HepG2 (cell line): ENCODE results near the gene PCSK5. TPM values are rescaled to one million over a fixed set of nuclear protein-coding genes. Genes with fewer than 3 reads are reported as not detected.

Source experiments
- ATF5 ChIP-seq: sonication (generic); formaldehyde crosslinking; IDR thresholded peaks from 2 replicates; pipeline ENCODE4 v1.4.0; 2020; ENCODE audit warnings: mild to moderate bottlenecking, low read depth, missing genetic modification reagents
- BCL3 ChIP-seq: sonication (generic); formaldehyde crosslinking; IDR thresholded peaks from 2 replicates; pipeline ENCODE4 v1.5.1; 2020; ENCODE audit warnings: mild to moderate bottlenecking, missing genetic modification reagents, moderate library complexity
- CEBPG ChIP-seq: IDR thresholded peaks from 2 replicates; pipeline ENCODE4 v1.6.1; 2016
- EP300 ChIP-seq, 3 experiments: sonication (generic) in 1 of 3; formaldehyde crosslinking in 1 of 3; IDR thresholded peaks; 2 replicates each; pipeline versions ENCODE4 v1.5.1 to v1.6.1; 2011 to 2020; ENCODE audit warnings: low read depth in 2 of 3, low read length in 2 of 3, borderline replicate concordance in 1 of 3, improper control_type of control experiment in 1 of 3, mild to moderate bottlenecking in 1 of 3, missing genetic modification reagents in 1 of 3, moderate library complexity in 1 of 3
- HOMEZ ChIP-seq: IDR thresholded peaks from 2 replicates; pipeline ENCODE4 v1.6.1; 2016; ENCODE audit warnings: low read depth
- HOXA3 ChIP-seq: sonication (generic); formaldehyde crosslinking; IDR thresholded peaks from 2 replicates; pipeline ENCODE4 v1.5.0; 2020; ENCODE audit warnings: missing genetic modification reagents
- KAT8 ChIP-seq: IDR thresholded peaks from 2 replicates; pipeline ENCODE4 v1.6.1; 2016; ENCODE audit warnings: missing genetic modification reagents, missing compliant biosample characterization
- LCORL ChIP-seq, 2 experiments: fragments of 450-650 bp in 1 of 2; sonication (generic) in 1 of 2; formaldehyde crosslinking in 1 of 2; IDR thresholded peaks; 2 replicates each; pipeline versions ENCODE4 v1.5.0 to v1.6.1; 2017 to 2020; ENCODE audit warnings: antibody characterized with exemption in 1 of 2, missing genetic modification reagents in 1 of 2
- MAFK ChIP-seq, 2 experiments: IDR thresholded peaks in 1 of 2; conservative IDR thresholded peaks in 1 of 2; 2 replicates each; pipeline ENCODE4 v1.6.1; 2011; ENCODE audit warnings: improper control_type of control experiment in 2 of 2, low read length in 2 of 2
- PITX1 ChIP-seq: sonication (generic); formaldehyde crosslinking; IDR thresholded peaks from 2 replicates; pipeline ENCODE4 v1.5.1; 2020; ENCODE audit warnings: mild to moderate bottlenecking, missing genetic modification reagents
- RARA ChIP-seq: IDR thresholded peaks from 2 replicates; pipeline ENCODE4 v1.6.1; 2016; ENCODE audit warnings: missing genetic modification reagents, missing compliant biosample characterization
- RCOR2 ChIP-seq: IDR thresholded peaks from 2 replicates; pipeline ENCODE4 v1.6.1; 2016; ENCODE audit warnings: missing biosample characterization, missing genetic modification reagents
- SOX5 ChIP-seq: IDR thresholded peaks from 2 replicates; pipeline ENCODE4 v1.6.1; 2016; ENCODE audit warnings: borderline replicate concordance
- SOX6 ChIP-seq, 2 experiments: fragments of 450-650 bp in 1 of 2; sonication (generic) in 1 of 2; formaldehyde crosslinking in 1 of 2; IDR thresholded peaks; 2 replicates each; pipeline versions ENCODE4 v1.4.0 to v1.6.1; 2017 to 2020; ENCODE audit warnings: antibody characterized with exemption in 1 of 2, mild to moderate bottlenecking in 1 of 2, missing genetic modification reagents in 1 of 2
- TEF ChIP-seq: sonication (generic); formaldehyde crosslinking; IDR thresholded peaks from 2 replicates; pipeline ENCODE4 v1.5.0; 2020; ENCODE audit warnings: missing genetic modification reagents
- TMF1 ChIP-seq: sonication (generic); formaldehyde crosslinking; IDR thresholded peaks from 2 replicates; pipeline ENCODE4 v1.8.1; 2022; ENCODE audit warnings: low read depth, missing genetic modification reagents
- ZBTB38 ChIP-seq: sonication (generic); formaldehyde crosslinking; IDR thresholded peaks from 2 replicates; pipeline ENCODE4 v1.5.1; 2020; ENCODE audit warnings: mild to moderate bottlenecking, missing genetic modification reagents
- ZFP36 ChIP-seq: fragments of 150-350 bp; IDR thresholded peaks from 2 replicates; pipeline ENCODE4 v1.6.1; 2018; ENCODE audit warnings: borderline replicate concordance, low read length, low read depth; ENCODE audit not compliant: partially characterized antibody
- ZIK1 ChIP-seq: sonication (generic); formaldehyde crosslinking; IDR thresholded peaks from 2 replicates; pipeline ENCODE4 v1.5.0; 2020; ENCODE audit warnings: mild to moderate bottlenecking, low read depth, missing genetic modification reagents, borderline replicate concordance
- ZKSCAN1 ChIP-seq: fragments of 150-350 bp; IDR thresholded peaks from 2 replicates; pipeline ENCODE4 v1.6.1; 2014; ENCODE audit warnings: low read length
- ZNF12 ChIP-seq: sonication (generic); formaldehyde crosslinking; IDR thresholded peaks from 2 replicates; pipeline ENCODE4 v1.5.0; 2020; ENCODE audit warnings: missing genetic modification reagents
- ZNF343 ChIP-seq: sonication (generic); formaldehyde crosslinking; IDR thresholded peaks from 2 replicates; pipeline ENCODE4 v1.4.0; 2020; ENCODE audit warnings: mild to moderate bottlenecking, missing genetic modification reagents
- ZNF441 ChIP-seq: sonication (generic); formaldehyde crosslinking; IDR thresholded peaks from 2 replicates; pipeline ENCODE4 v1.7.0; 2021; ENCODE audit warnings: missing genetic modification reagents, borderline replicate concordance
- ZNF501 ChIP-seq: sonication (generic); formaldehyde crosslinking; IDR thresholded peaks from 2 replicates; pipeline ENCODE4 v1.5.1; 2020; ENCODE audit warnings: mild to moderate bottlenecking, moderate library complexity, missing genetic modification reagents
- ZNF567 ChIP-seq: sonication (generic); formaldehyde crosslinking; IDR thresholded peaks from 2 replicates; pipeline ENCODE4 v1.8.1; 2023; ENCODE audit warnings: mild to moderate bottlenecking, missing genetic modification reagents, borderline replicate concordance
- ZNF644 ChIP-seq: IDR thresholded peaks from 2 replicates; pipeline ENCODE4 v1.6.1; 2016; ENCODE audit warnings: low read depth
- polyA plus RNA-seq, 8 experiments: library from polyadenylated mRNA; depleted of rRNA in 3 of 8; stranded (reverse) in 7 of 8; unstranded in 1 of 8; fragments of >200 nt; fragmentation: Illumina TruSeq in 4 of 8; extraction: Trizol in 4 of 8; gene quantifications; 2 replicates each; pipeline versions ENCODE4 v1.2.1 to v1.2.3, GENCODE V29; 2011 to 2016; ENCODE audit warnings: low read depth in 4 of 8, missing spikeins in 1 of 8, mixed read lengths in 1 of 8; ENCODE audit not compliant: insufficient read depth in 1 of 8
- total RNA-seq, 5 experiments: library from RNA; depleted of rRNA; stranded (reverse); fragments of >200 nt; fragmentation: Illumina TruSeq; extraction: Trizol; gene quantifications; 2 replicates each; pipeline ENCODE4 v1.2.3, GENCODE V29; 2016; ENCODE audit warnings: low read depth in 1 of 5

Gene PCSK5
- total and polyA plus RNA-seq, 2 of the 13 experiments (the other 11 are each of a cell fraction or from before 2014, with no cell fraction given) = 0.55 to 0.66 TPM

GRCh38 chr9:76365028-76365427 is 474.6 kb downstream of the PCSK5 start (continued):
- TF ChIP-seq TEF (CRISPR knock-in tag) (peak; percentile 39; the same call in 1 of the 2 replicates), ZNF441 (CRISPR knock-in tag) (no peak), SOX6 (IDR thresholded peaks at IDR 0.05) (no peak), SOX6 (CRISPR knock-in tag; IDR thresholded peaks at IDR 0.05) (0 out of 2 replicates have a peak, but pooled peaks have one; percentile 33), ZKSCAN1 (no peak), CEBPG (peak; percentile 14; the same call in 1 of the 2 replicates), MAFK (conservative IDR thresholded peaks at IDR 0.05 in 1 of 2, IDR thresholded peaks at IDR 0.05 in 1 of 2; ENCODE audit: low read length in 2 of 2) (no peak), LCORL (IDR thresholded peaks at IDR 0.05) (peak; percentile 89; the same call in 1 of the 2 replicates), LCORL (CRISPR knock-in tag; IDR thresholded peaks at IDR 0.05) (peak; percentile 85), ZNF644 (peak; percentile 36; the same call in 1 of the 2 replicates), ZNF501 (CRISPR knock-in tag) (no peak), PITX1 (CRISPR knock-in tag) (peak; percentile 68; the same call in 1 of the 2 replicates), TMF1 (CRISPR knock-in tag) (no peak), ZNF343 (no peak), ZNF12 (CRISPR knock-in tag) (no peak), HOXA3 (CRISPR knock-in tag) (no peak), KAT8 (0 out of 2 replicates have a peak, but pooled peaks have one; percentile 38), HOMEZ (CRISPR knock-in tag) (peak; percentile 38; the same call in 1 of the 2 replicates), SOX5 (CRISPR knock-in tag) (peak; percentile 69; the same call in 1 of the 2 replicates), ZNF567 (no peak), ZFP36 (no peak), RCOR2 (CRISPR knock-in tag) (peak; percentile 45; the same call in 1 of the 2 replicates), ZBTB38 (no peak), RARA (CRISPR knock-in tag) (0 out of 2 replicates have a peak, but pooled peaks have one; percentile 32), ATF5 (CRISPR knock-in tag) (no peak), ZIK1 (CRISPR knock-in tag) (no peak), BCL3 (CRISPR knock-in tag) (no peak), EP300 (IDR thresholded peaks at IDR 0.05; ENCODE audit: low read depth in 2 of 2, low read length in 2 of 2) (peak in 1 of 2 experiments; percentile 41; a peak in 1 of 4 replicates), EP300 (CRISPR knock-in tag; IDR thresholded peaks at IDR 0.05; ENCODE audit: borderline replicate concordance) (no peak)
